Right atrium auricular region (tissue), 2 donors: ENCODE measurements around the gene PDE6A. TPM values are rescaled to one million over a fixed set of nuclear protein-coding genes. Genes with fewer than 3 reads are reported as not detected.

Experiments
- DNase-seq: peaks from one replicate; pipeline ENCODE4 v3.0.0-alpha.2; 2019; ENCODE audit warnings: low spot score
- H3K27ac ChIP-seq, 2 donors: fragments of 200-600 bp; sonication (generic); 1 replicate in 1 of 2; 2 replicates in 1 of 2; pipeline ENCODE4 v1.5.1; 2016 to 2019
- H3K27me3 ChIP-seq, 2 donors: fragments of 200-600 bp; sonication (generic); one replicate each; pipeline versions ENCODE4 v1.5.1 to v1.6.0; 2017 to 2019
- H3K36me3 ChIP-seq: fragments of 200-600 bp; sonication (generic); one replicate; pipeline ENCODE4 v1.5.1; 2016
- H3K4me1 ChIP-seq, 2 donors: fragments of 200-600 bp; sonication (generic); one replicate each; pipeline versions ENCODE4 v1.5.1 to v1.6.0; 2017 to 2019
- H3K4me3 ChIP-seq, 2 donors: fragments of 200-600 bp; sonication (generic); 1 replicate in 1 of 2; 2 replicates in 1 of 2; pipeline ENCODE4 v1.5.1; 2017 to 2019; ENCODE audit warnings: mild to moderate bottlenecking in 1 of 2, moderate library complexity in 1 of 2
- H3K9me3 ChIP-seq, 2 donors: fragments of 200-600 bp; sonication (generic); one replicate each; pipeline ENCODE4 v1.5.1; 2019
- CTCF ChIP-seq, 2 donors: fragments of 200-600 bp; sonication (generic); IDR thresholded peaks; one replicate each; pipeline ENCODE4 v1.5.1; 2019; ENCODE audit warnings: antibody characterized with exemption in 2 of 2
- total RNA-seq, 2 donors: library from RNA; depleted of rRNA; stranded (reverse); fragments of >200 nt; gene quantifications; one replicate each; pipeline ENCODE4 v1.1.0, GENCODE V29; 2016

Gene PDE6A
- total RNA-seq, 2 donors from 2014 or later: 0.08 TPM; not detected in 1

- no peaks in the 10 kb centered on the region for H3K27me3 ChIP-seq
- no peak for TF ChIP-seq CTCF (IDR thresholded peaks at IDR 0.05)
- H3K9me3 ChIP-seq: no peaks in the 10 kb centered on the region
- no peaks in the 10 kb centered on the region for H3K36me3 ChIP-seq
- no peak overlapping the region for H3K4me3 ChIP-seq
- peaks cover 0 to 19% of the 10 kb centered on the region in 2 donors for H3K4me1 ChIP-seq
- no peak for DNase-seq
- H3K27ac ChIP-seq: no peak overlapping the region
Observed at GRCh38 chr5:149957855-149958254, 13.3 kb upstream of the PDE6A start.

DNA sequence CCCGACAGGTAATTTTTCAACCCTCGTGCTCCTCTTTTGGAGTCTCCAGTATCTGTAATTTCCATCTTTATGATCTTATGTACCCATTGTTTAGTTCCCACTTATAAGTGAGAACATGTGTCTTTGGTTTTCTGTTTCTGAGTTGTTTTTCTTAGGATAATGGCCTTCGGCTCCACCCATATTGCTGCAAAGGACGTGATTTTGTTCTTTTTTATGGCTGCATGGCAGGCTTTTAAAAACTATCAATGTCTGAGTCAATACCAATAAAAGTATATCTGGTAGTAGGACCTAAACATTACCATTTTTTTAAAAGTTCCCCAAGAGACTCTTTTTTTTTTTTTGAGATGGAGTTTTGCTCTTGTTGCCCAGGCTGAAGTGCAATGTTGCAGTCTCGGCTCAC is 12.1 kb upstream of the PDE6A start:
- H3K27ac ChIP-seq: no peak overlapping the region
- H3K9me3 ChIP-seq: no peaks in the 10 kb centered on the region
- H3K4me3 ChIP-seq: no peak overlapping the region
- H3K36me3 ChIP-seq: no peaks in the 10 kb centered on the region
- no peak for DNase-seq
- peaks cover 0 to 16% of the 10 kb centered on the region in 2 donors for H3K4me1 ChIP-seq
- H3K27me3 ChIP-seq: no peaks in the 10 kb centered on the region
- TF ChIP-seq CTCF (IDR thresholded peaks at IDR 0.05): no peak

- no peak for TF ChIP-seq CTCF (IDR thresholded peaks at IDR 0.05)
- Histone ChIP-seq H3K27me3 (no peaks in the 10 kb centered on the region), H3K9me3 (no peaks in the 10 kb centered on the region), H3K4me3 (no peak overlapping the region), H3K4me1 (peaks cover 0 to 4% of the 10 kb centered on the region in 2 donors), H3K36me3 (no peaks in the 10 kb centered on the region), H3K27ac (no peak overlapping the region)
- no peak for DNase-seq
Observed at GRCh38 chr5:149954798-149955197, 10.2 kb upstream of the PDE6A start.

DNA sequence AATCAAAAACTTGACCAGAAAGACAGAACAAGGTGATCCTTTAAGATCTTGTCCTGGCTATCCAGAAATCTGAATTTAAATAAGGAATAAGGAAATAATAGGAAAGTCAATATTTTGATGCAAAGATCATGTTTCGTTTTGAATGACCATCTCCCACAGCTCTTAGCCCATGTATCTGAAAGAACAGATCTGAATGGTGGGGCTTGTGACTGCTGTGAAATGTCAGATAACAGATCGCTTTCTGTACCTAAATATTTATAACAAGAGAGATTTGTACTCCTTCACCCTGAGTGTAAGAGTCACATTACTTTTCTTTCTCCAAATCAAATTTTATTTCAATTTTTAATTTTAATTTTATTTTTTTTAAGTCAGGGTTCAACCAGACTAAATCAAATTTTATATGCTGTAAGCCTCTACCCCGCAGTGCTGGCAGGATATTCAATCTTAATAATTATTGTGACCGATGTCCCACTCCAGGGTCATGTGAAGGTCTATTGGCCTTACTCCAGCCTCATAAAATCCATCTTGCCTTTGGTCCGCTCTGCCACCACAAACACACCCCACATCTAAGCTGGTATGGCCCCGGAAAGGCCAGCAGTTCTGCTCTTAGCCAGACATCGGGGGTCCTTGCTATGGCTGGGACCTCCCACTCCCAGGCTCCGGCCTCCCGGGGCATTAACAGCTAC is 9.0 kb upstream of the PDE6A start:
- Histone ChIP-seq H3K27ac (no peak overlapping the region), H3K27me3 (no peaks in the 10 kb centered on the region), H3K9me3 (no peaks in the 10 kb centered on the region), H3K4me1 (no peaks in the 10 kb centered on the region), H3K4me3 (no peak overlapping the region), H3K36me3 (no peaks in the 10 kb centered on the region)
- DNase-seq: no peak
- no peak for TF ChIP-seq CTCF (IDR thresholded peaks at IDR 0.05)

DNA sequence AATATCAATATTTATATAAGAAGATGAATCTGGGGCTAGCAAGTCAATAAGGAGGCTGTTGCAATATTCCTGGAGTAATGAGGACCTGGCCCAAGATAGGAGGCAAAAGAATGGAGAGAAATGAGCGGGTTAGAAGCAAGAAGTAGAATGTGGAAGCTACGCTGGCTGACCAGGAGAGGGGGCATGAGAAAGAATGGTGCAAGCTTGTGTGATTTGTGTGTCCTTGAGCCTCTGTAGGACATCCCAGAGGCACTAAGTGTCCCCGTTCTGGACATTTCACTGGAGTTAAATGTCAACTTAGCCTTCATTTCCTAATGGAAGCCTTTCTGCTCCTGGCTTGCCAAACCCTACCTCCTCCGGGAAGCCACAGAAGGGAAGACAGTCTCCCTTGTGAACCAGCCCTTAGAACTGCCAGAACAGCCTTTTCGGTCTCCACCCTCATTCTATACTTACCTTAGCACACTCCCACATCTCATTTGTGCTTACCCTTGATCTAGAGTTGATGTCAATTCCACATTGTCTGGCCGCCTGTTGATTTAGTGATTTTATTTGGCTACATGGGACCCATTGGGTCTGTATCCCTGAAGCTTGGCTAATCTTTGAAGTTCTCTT is 6.7 kb upstream of the PDE6A start:
- no peaks in the 10 kb centered on the region for H3K9me3 ChIP-seq
- no peaks in the 10 kb centered on the region for H3K36me3 ChIP-seq
- no peaks in the 10 kb centered on the region for H3K4me1 ChIP-seq
- no peak for TF ChIP-seq CTCF (IDR thresholded peaks at IDR 0.05)
- DNase-seq: no peak
- H3K27me3 ChIP-seq: no peaks in the 10 kb centered on the region
- no peak overlapping the region for H3K4me3 ChIP-seq
- H3K27ac ChIP-seq: no peak overlapping the region
